HG03045 (cell line): ENCODE data around the gene MMP10.
"Not testable (repeated sequence)": the region's sequence is repeated elsewhere in the genome, so short reads cannot be mapped to it uniquely, and the experiment has no call there.

ENCODE experiments used
- ATAC-seq: cut with Tn5 transposase; IDR thresholded peaks from one replicate; pipeline ENCODE4 v1.9.1; 2021; ENCODE audit warnings: mild to moderate bottlenecking, moderate library complexity; ENCODE audit not compliant: unreplicated experiment

MMP10 gene

DNA sequence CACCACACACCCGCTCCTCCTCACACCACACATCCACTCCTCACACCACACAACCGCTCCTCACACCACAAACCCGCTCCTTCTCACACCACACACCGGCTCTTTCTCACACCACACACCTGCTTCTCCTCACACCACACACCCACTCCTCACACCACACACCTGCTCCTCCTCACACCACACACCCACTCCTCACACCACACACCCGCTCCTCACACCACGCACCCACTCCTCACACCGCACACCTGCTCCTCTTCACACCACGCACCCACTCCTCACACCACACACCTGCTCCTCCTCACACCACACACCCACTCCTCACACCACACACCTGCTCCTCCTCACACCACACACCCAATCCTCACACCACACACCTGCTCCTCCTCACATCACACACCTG lies 49.5 kb downstream of the MMP10 start:
- not testable (repeated sequence) for ATAC-seq

- ATAC-seq, result no peak
These were observed 50.3 kb downstream of the MMP10 start for GRCh38 chr11:102729849-102730815.

DNA sequence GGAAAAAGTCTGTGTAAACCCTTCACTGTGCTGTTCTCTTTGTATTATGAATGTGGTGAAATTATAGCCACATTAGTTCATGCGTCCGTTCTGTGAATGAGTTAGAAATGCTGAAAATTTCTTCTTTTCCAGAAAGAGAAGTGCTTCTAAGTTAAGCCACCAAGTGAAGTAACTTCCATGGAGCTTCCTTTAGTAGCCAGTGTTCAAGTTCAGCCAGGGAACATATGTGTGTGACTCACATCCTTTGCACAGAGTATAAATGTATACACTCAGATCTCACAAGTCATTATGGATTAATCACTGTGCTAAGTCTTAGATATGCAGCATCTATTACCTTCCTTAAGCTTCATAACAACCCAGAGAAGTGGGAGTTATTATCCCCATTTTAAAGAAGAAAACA lies 52.5 kb downstream of the MMP10 start:
- no peak for ATAC-seq

DNA sequence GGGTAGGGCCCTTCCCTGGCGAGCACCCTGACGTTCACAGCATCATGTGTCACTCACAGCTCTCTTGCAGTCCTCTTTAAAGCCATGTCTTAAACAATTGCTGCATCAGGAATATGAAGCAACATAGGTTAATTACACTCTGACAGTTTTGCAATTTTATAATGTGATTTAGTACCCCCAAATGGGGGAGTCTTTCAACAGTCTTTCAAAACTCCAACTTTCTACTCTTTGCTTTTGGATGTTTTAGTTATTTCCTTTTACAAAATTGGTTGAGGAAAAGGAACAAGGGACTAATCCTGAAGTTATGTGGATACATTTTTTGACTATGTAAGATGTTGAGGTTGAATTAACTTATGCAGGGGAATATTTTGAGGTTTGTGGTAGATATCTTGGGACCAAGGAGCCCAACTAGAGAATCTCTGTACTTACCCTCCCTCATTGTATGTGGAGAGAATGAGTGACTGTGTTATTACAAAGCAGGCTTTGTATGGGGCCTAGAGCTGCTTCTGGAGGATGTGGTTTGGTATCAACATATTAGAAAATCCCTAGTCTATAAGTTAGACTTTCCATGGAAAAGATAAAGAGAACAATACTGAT lies 55.4 kb downstream of the MMP10 start, which contains the start of gene MMP8:
TSS of gene MMP8 (minus strand) at position 51 of the 597 bp plus-strand sequence. CDS start 99 bp downstream, outside the sequence.
- no peak for ATAC-seq

DNA sequence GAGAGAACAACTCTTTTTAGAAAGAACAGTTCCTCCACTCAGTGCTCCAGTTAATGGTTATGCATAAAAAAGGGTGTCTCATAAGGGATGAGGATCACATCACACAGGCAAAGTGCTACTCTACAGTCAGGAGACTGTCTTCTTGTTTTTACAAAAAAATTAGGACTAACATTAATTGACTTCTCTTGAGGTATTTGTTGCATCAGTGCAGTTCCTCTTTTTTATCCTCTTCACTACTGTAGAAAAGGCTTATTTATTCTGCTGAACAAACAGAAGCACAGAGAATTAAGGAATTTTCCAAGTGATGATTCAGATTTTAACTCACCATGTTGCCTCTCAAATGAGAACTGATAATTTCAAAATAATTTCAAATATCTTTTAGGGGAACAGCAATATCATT lies 57.6 kb downstream of the MMP10 start:
- no peak for ATAC-seq
